IMR-90 (cell line): ENCODE measurements around the gene GUCY1A2. TPM values are rescaled to one million over a fixed set of nuclear protein-coding genes. Genes with fewer than 3 reads are reported as not detected.
A peak's percentile ranks its signal among the peaks of the same experiment; 100 is the strongest.

Source experiments
- ATAC-seq: fragments of 200-7000 bp; cut with Tn5 transposase; 2 replicates; pipeline ENCODE4 v1.9.1; 2020; ENCODE audit warnings: low read depth, mild to moderate bottlenecking, moderate library complexity
- BruUV-seq: library from RNA; stranded (reverse); fragments of 400-500 nt; replicated peaks from 2 replicates; lab custom pipeline; 2021; lab: Mats Ljungman, UMichigan
- CTCF ChIA-PET: fragments of 300-600 bp; formaldehyde crosslinking; extraction: SDS; loops from one replicate; lab custom pipeline; 2021; ENCODE audit warnings: antibody characterized with exemption; lab: Yijun Ruan, JAX
- POLR2A ChIA-PET: fragments of 300-600 bp; sonication (Branson Sonifier 250); formaldehyde crosslinking; loops from one replicate; lab custom pipeline; 2022; ENCODE audit warnings: antibody characterized with exemption; ENCODE audit not compliant: unreplicated experiment; lab: Charles Lee
- DNase-seq: peaks from one replicate; pipeline ENCODE4 v3.0.0; 2013
- H2AFZ ChIP-seq: replicated peaks from 2 replicates; pipeline ENCODE3; 2013; ENCODE audit warnings: low read length, mild to moderate bottlenecking; ENCODE audit not compliant: poor library complexity
- H2AK5ac ChIP-seq: 2 replicates; pipeline ENCODE4 v1.6.1; 2013; ENCODE audit warnings: low read depth, low read length, inconsistent platforms
- H2AK9ac ChIP-seq: replicated peaks from 2 replicates; pipeline ENCODE3; 2013; ENCODE audit warnings: mild to moderate bottlenecking, low read depth, low read length, moderate library complexity; ENCODE audit not compliant: poor library complexity
- H2BK120ac ChIP-seq: 2 replicates; pipeline ENCODE4 v1.6.1; 2013; ENCODE audit warnings: low read depth, low read length, inconsistent platforms
- H2BK15ac ChIP-seq: 3 replicates; pipeline ENCODE4 v1.6.1; 2013; ENCODE audit warnings: low read depth, low read length, inconsistent platforms
- H2BK20ac ChIP-seq: 2 replicates; pipeline ENCODE4 v1.6.1; 2013; ENCODE audit warnings: low read depth, mild to moderate bottlenecking, inconsistent platforms, low read length, moderate library complexity
- H2BK5ac ChIP-seq: 2 replicates; pipeline ENCODE4 v1.6.1; 2013; ENCODE audit warnings: mild to moderate bottlenecking, low read depth, low read length, inconsistent platforms; ENCODE audit not compliant: poor library complexity, severe bottlenecking
- H3K14ac ChIP-seq: replicated peaks from 2 replicates; pipeline ENCODE4 v1.6.1; 2013; ENCODE audit warnings: low read depth, low read length, inconsistent platforms
- H3K18ac ChIP-seq: 2 replicates; pipeline ENCODE4 v1.6.1; 2013; ENCODE audit warnings: low read depth, low read length, control low read depth
- H3K23ac ChIP-seq: 2 replicates; pipeline ENCODE4 v1.6.1; 2013; ENCODE audit warnings: low read depth, low read length, inconsistent platforms
- H3K27ac ChIP-seq: 2 replicates; pipeline ENCODE4 v1.5.1; 2013; ENCODE audit warnings: mild to moderate bottlenecking, control low read depth, low read length; ENCODE audit not compliant: insufficient read depth
- H3K27me3 ChIP-seq: 2 replicates; pipeline ENCODE4 v1.6.1; 2013; ENCODE audit warnings: low read length; ENCODE audit not compliant: control insufficient read depth, insufficient read depth
- H3K36me3 ChIP-seq: 2 replicates; pipeline ENCODE4 v1.6.1; 2013; ENCODE audit warnings: low read length, mixed read lengths; ENCODE audit not compliant: control insufficient read depth, insufficient read depth
- H3K4ac ChIP-seq: 2 replicates; pipeline ENCODE4 v1.6.1; 2013; ENCODE audit warnings: low read depth, low read length, inconsistent platforms
- H3K4me1 ChIP-seq: 2 replicates; pipeline ENCODE4 v1.6.1; 2013; ENCODE audit warnings: low read length, mixed read lengths; ENCODE audit not compliant: control insufficient read depth, insufficient read depth
- H3K4me2 ChIP-seq: 2 replicates; pipeline ENCODE4 v1.6.1; 2013; ENCODE audit warnings: low read depth, mild to moderate bottlenecking, control low read depth, low read length, moderate library complexity
- H3K4me3 ChIP-seq: 2 replicates; pipeline ENCODE4 v1.5.1; 2013; ENCODE audit warnings: low read depth, mild to moderate bottlenecking, control low read depth, low read length, moderate library complexity; ENCODE audit not compliant: insufficient read depth
- H3K56ac ChIP-seq: 2 replicates; pipeline ENCODE4 v1.6.1; 2013; ENCODE audit warnings: low read length, inconsistent platforms; ENCODE audit not compliant: insufficient read depth; ENCODE audit errors: extremely low read depth
- H3K79me1 ChIP-seq, 2 experiments: 2 replicates each; pipeline ENCODE4 v1.6.1; 2013; ENCODE audit warnings: low read length in 2 of 2, inconsistent platforms in 1 of 2, low read depth in 1 of 2
- H3K9ac ChIP-seq: 2 replicates; pipeline ENCODE4 v1.6.1; 2013; ENCODE audit warnings: low read depth, low read length, control low read depth
- H3K9me1 ChIP-seq: 2 replicates; pipeline ENCODE4 v1.6.1; 2013; ENCODE audit warnings: low read length, inconsistent platforms; ENCODE audit not compliant: insufficient read depth
- H3K9me3 ChIP-seq: 2 replicates; pipeline ENCODE4 v1.6.1; 2013; ENCODE audit warnings: low read length; ENCODE audit not compliant: control insufficient read depth, insufficient read depth
- H4K20me1 ChIP-seq: 2 replicates; pipeline ENCODE4 v1.6.1; 2013; ENCODE audit warnings: low read length, inconsistent platforms; ENCODE audit not compliant: insufficient read depth
- H4K5ac ChIP-seq: 2 replicates; pipeline ENCODE4 v1.6.1; 2013; ENCODE audit warnings: mild to moderate bottlenecking, low read depth, low read length, control low read depth
- H4K8ac ChIP-seq, 2 experiments: 2 replicates each; pipeline ENCODE4 v1.6.1; 2013; ENCODE audit warnings: low read depth in 2 of 2, low read length in 2 of 2, control low read depth in 1 of 2, inconsistent platforms in 1 of 2
- H4K91ac ChIP-seq: 2 replicates; pipeline ENCODE4 v1.6.1; 2013; ENCODE audit warnings: low read depth, low read length, inconsistent platforms; ENCODE audit not compliant: insufficient read depth
- CEBPB ChIP-seq: IDR thresholded peaks from 2 replicates; pipeline ENCODE4 v1.6.1; 2012; ENCODE audit warnings: low read depth, low read length, improper control_type of control experiment
- CHD1 ChIP-seq: IDR thresholded peaks from 2 replicates; pipeline ENCODE4 v1.6.1; 2012; ENCODE audit warnings: low read depth, low read length, improper control_type of control experiment
- CTCF ChIP-seq: conservative IDR thresholded peaks from 2 replicates; pipeline ENCODE4 v1.5.1; 2012; ENCODE audit warnings: mild to moderate bottlenecking, low read depth, low read length, improper control_type of control experiment
- ELK1 ChIP-seq: fragments of 150-350 bp; IDR thresholded peaks from 2 replicates; pipeline ENCODE4 v1.6.1; 2016; ENCODE audit warnings: low read depth, mild to moderate bottlenecking, low read length, moderate library complexity, borderline replicate concordance
- MAFK ChIP-seq: IDR thresholded peaks from 2 replicates; pipeline ENCODE4 v1.6.1; 2012; ENCODE audit warnings: low read depth, low read length, improper control_type of control experiment
- MAZ ChIP-seq: IDR thresholded peaks from 2 replicates; pipeline ENCODE4 v1.6.1; 2012; ENCODE audit warnings: low read depth, mild to moderate bottlenecking, low read length, improper control_type of control experiment, moderate library complexity, borderline replicate concordance
- MXI1 ChIP-seq: IDR thresholded peaks from 2 replicates; pipeline ENCODE4 v1.6.1; 2012; ENCODE audit warnings: low read depth, mild to moderate bottlenecking, low read length, moderate library complexity, borderline replicate concordance
- NFE2L2 ChIP-seq: fragments of 150-350 bp; IDR thresholded peaks from 2 replicates; pipeline ENCODE4 v1.6.1; 2016; ENCODE audit warnings: low read depth, mild to moderate bottlenecking, low read length
- POLR2A ChIP-seq: IDR thresholded peaks from 2 replicates; pipeline ENCODE4 v1.6.1; 2012; ENCODE audit warnings: mild to moderate bottlenecking, low read depth, low read length
- RAD21 ChIP-seq: IDR thresholded peaks from 2 replicates; pipeline ENCODE4 v1.6.1; 2012; ENCODE audit warnings: low read length, improper control_type of control experiment
- RCOR1 ChIP-seq: IDR thresholded peaks from 2 replicates; pipeline ENCODE4 v1.6.1; 2012; ENCODE audit warnings: mild to moderate bottlenecking, low read length, improper control_type of control experiment; ENCODE audit not compliant: insufficient replicate concordance
- RFX5 ChIP-seq: IDR thresholded peaks from 2 replicates; pipeline ENCODE4 v1.8.0; 2012; ENCODE audit warnings: low read depth, mild to moderate bottlenecking, low read length, moderate library complexity
- SMC3 ChIP-seq: fragments of 150-350 bp; IDR thresholded peaks from 2 replicates; pipeline ENCODE4 v1.6.1; 2016; ENCODE audit warnings: low read depth, mild to moderate bottlenecking, antibody characterized with exemption, low read length, moderate library complexity
- WGBS, 2 experiments: methylation state at CpG; one replicate each; pipeline versions ENCODE4 v1.1.5 to v1.1.7; 2013; ENCODE audit warnings: missing lambda C conversion rate in 2 of 2; ENCODE audit not compliant: insufficient read length in 1 of 2; ENCODE audit errors: extremely low coverage in 2 of 2; 5-methylcytosine and 5-hydroxymethylcytosine counted together
- dilution Hi-C: fragments of 300-500 bp; cut with HindIII; formaldehyde crosslinking; loops from one replicate; pipeline ENCODE4 v1.14.3; 2018; ENCODE audit warnings: low sequenced_read_pairs; ENCODE audit not compliant: unreplicated experiment
- in situ Hi-C: fragments of 300-500 bp; cut with MboI; formaldehyde crosslinking; loops from 3 replicates; pipeline ENCODE4 v1.14.3; 2019; ENCODE audit warnings: low sequenced_read_pairs, inconsistent platforms, mixed read lengths
- intact Hi-C: fragments of 100-400 bp; cut with micrococcal nuclease; formaldehyde crosslinking; loops from 2 replicates; pipeline ENCODE4 v1.10.0; 2022
- polyA plus RNA-seq, 3 experiments: library from polyadenylated mRNA; depleted of rRNA; stranded (reverse); fragments of >200 nt; gene quantifications; 2 replicates each; pipeline ENCODE4 v1.2.3, GENCODE V29; 2012; ENCODE audit warnings: low replicate concordance in 1 of 3
- total RNA-seq: library from RNA; depleted of rRNA; stranded (reverse); fragments of >200 nt; gene quantifications from 2 replicates; pipeline ENCODE4 v1.2.3, GENCODE V29; 2012
- TF ChIP-seq, protein P1 (sequence below): fragments of 150-350 bp; IDR thresholded peaks from 2 replicates; pipeline ENCODE4 v1.6.1; 2017; ENCODE audit warnings: mild to moderate bottlenecking, antibody characterized with exemption, low read length, low read depth

The GUCY1A2 gene
- total and polyA plus RNA-seq, 2 of the 4 experiments (the other 2 are of a cell fraction) = under 0.01 to 0.03 TPM

GRCh38 chr11:106961048-106961447, 57.2 kb downstream of the GUCY1A2 start:
- Histone ChIP-seq H4K5ac (no peak overlapping the region), H3K27me3 (no peaks in the 10 kb centered on the region), H2BK20ac (peak overlapping the region; percentile 42; the same call in 1 of the 2 replicates), H3K36me3 (no peaks in the 10 kb centered on the region), H3K4me2 (no peak overlapping the region; the same call in 1 of the 2 replicates), H3K79me1 (no peaks in the 10 kb centered on the region), H4K20me1 (no peaks in the 10 kb centered on the region), H4K91ac (no peak overlapping the region), H3K9ac (no peak overlapping the region), H2AK9ac (no peak overlapping the region), H2BK5ac (no peak overlapping the region), H2AK5ac (no peak overlapping the region), H3K4me3 (no peak overlapping the region), H3K23ac (no peak overlapping the region), H2BK120ac (peak overlapping the region; percentile 22; the same call in 1 of the 2 replicates), H3K18ac (no peak overlapping the region), H3K4ac (no peak overlapping the region), H4K8ac (no peak overlapping the region), H2BK15ac (no peak overlapping the region), H3K4me1 (no peaks in the 10 kb centered on the region; the same call in 1 of the 2 replicates), H3K14ac (no peak overlapping the region), H3K27ac (no peak overlapping the region; the same call in 1 of the 2 replicates), H3K9me3 (0 out of 2 replicates have a peak, but pooled peaks cover 2% of the 10 kb centered on the region), H2AFZ (no peak overlapping the region), H3K56ac (no peak overlapping the region), H3K9me1 (peaks cover 2% of the 10 kb centered on the region; the same call in 1 of the 2 replicates)
- ATAC-seq = peak; percentile 33
- dilution Hi-C loops = no loop called here
- POLR2A ChIA-PET = no interaction called here
- no peak for DNase-seq
- no TSS peak for BruUV-seq
- CTCF ChIA-PET = no interaction called here
- in situ Hi-C loops = no loop called here
- no CpG with 5 or more reads among the region's 1 CpG for WGBS, 2 experiments
- TF ChIP-seq MXI1 (no peak), NFE2L2 (no peak), RAD21 (no peak), ELK1 (no peak), CHD1 (no peak), CTCF (no peak), CEBPB (no peak), SMC3 (no peak), RFX5 (no peak), RCOR1 (no peak), MAZ (no peak), POLR2A (no peak), MAFK (no peak)
- TF ChIP-seq, protein P1, sequence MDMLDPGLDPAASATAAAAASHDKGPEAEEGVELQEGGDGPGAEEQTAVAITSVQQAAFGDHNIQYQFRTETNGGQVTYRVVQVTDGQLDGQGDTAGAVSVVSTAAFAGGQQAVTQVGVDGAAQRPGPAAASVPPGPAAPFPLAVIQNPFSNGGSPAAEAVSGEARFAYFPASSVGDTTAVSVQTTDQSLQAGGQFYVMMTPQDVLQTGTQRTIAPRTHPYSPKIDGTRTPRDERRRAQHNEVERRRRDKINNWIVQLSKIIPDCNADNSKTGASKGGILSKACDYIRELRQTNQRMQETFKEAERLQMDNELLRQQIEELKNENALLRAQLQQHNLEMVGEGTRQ = no peak
- intact Hi-C loops = no loop called here
